IgD-negative memory B cell (primary cell): ENCODE measurements around the gene TTC9. TPM values are rescaled to one million over a fixed set of nuclear protein-coding genes. Genes with fewer than 3 reads are reported as not detected.

Experiments
- polyA plus RNA-seq: library from polyadenylated mRNA; unstranded; fragments of 300-500 nt; fragmentation: Illumina TruSeq; gene quantifications from one replicate; pipeline ENCODE4 v1.2.3, GENCODE V29; 2021

TTC9 gene
- polyA plus RNA-seq, 1 donor from 2014 or later = 9.2 TPM

Other genes with a start within 250 kb of the TTC9 start
- 13.7 TPM for gene SYNJ2BP, start 224.8 kb upstream of the TTC9 start, polyA plus RNA-seq
- 0.18 TPM for gene ADAM21, start 189.7 kb upstream of the TTC9 start, polyA plus RNA-seq
- gene ADAM20, start 106.9 kb upstream of the TTC9 start, polyA plus RNA-seq = not detected
- 39.0 TPM for gene MED6, start 41.3 kb upstream of the TTC9 start, polyA plus RNA-seq
- gene MAP3K9, start 167.6 kb downstream of the TTC9 start, polyA plus RNA-seq = 5.3 TPM